ENCODE data around the gene NGEF.

The NGEF gene

DNA sequence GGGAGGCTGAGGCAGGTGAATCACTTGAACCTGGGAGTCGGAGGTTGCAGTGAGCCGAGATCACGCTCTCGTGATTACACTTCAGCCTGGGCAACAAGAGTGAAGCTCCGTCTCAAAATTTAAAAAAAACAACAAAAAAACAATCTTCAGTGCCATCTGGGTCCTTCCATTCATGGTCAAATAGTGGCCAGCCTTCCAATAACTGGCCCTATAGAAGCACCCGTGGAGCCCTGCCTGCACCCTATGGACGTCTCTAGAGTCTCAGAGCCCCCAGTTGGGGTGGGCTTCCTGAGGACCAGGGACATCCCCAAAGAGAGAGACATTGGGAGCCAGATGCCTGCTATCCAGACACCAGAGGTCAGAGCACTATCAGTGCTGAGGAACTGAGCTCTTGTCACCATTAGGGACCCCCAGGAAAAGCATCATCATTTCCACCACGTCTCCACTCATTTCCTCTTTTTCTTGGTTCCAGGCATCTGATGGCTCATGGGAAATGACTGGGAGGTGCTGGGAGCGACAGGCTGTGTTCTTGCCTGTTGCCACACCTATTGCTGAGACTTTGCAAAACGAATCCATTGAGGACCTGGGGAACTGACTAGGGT, 28.8 kb upstream of the NGEF start:
- DNase-seq = no peak

- no peak for DNase-seq
Measured at GRCh38 chr2:233040571-233040970, 27.5 kb upstream of the NGEF start.

GRCh38 chr2:233039846-233040530, 26.9 kb upstream of the NGEF start:
- DNase-seq = no peak

DNA sequence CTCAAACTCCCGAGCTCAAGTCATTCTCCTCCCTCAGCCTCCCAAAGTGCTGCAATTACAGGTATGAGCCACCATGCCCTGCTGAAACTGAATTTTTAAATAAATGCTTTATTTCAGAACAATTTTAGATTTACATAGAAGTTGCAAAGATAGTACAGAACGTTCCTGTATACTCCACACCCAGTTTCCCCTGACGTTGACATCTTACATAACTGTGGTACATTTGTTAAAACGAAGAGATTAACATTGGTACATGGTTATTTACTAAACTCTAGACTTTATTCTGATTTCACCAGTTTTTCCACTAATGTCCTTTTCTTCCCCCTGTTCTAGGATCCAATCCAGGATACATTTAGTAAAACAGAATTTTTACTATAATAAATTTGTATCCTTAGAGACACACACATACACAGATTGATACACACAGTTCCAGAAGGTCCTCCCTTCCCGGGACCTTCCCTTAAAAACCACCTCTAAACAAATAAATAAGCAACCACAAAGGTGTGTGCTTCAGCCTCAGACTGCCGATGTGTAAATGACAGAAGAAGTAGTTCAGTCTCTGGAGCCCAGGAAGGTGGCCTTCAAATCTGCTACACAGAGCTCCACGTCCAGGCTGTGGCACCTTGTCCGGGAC, 26.3 kb upstream of the NGEF start:
- DNase-seq = no peak

GRCh38 chr2:233037078-233037477, 24.0 kb upstream of the NGEF start:
- DNase-seq = no peak

GRCh38 chr2:233036162-233036838, 23.2 kb upstream of the NGEF start:
- DNase-seq = no peak

GRCh38 chr2:233035426-233036161, 22.5 kb upstream of the NGEF start:
- no peak for DNase-seq

GRCh38 chr2:233034091-233034882, 21.2 kb upstream of the NGEF start:
- no peak for DNase-seq

DNA sequence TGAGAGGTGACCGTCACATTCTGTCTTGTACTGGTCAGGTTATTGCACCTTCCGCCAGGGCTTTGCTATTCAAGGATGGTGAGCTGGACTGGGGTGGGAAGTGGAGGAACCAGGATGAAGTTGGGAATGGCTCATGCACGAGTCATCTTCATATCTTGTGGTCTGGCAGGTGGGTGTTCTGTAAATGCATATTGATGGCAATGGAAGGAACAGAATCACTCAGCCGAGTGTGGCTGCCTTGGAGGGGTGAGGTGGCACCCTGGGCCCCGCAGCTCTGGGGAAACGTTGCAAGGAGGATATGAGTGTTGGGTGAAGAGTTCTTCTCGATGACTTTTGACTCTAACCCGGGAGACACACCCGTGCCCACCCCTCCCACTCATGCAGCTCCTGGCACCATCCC, 20.6 kb upstream of the NGEF start:
- no peak for DNase-seq

DNA sequence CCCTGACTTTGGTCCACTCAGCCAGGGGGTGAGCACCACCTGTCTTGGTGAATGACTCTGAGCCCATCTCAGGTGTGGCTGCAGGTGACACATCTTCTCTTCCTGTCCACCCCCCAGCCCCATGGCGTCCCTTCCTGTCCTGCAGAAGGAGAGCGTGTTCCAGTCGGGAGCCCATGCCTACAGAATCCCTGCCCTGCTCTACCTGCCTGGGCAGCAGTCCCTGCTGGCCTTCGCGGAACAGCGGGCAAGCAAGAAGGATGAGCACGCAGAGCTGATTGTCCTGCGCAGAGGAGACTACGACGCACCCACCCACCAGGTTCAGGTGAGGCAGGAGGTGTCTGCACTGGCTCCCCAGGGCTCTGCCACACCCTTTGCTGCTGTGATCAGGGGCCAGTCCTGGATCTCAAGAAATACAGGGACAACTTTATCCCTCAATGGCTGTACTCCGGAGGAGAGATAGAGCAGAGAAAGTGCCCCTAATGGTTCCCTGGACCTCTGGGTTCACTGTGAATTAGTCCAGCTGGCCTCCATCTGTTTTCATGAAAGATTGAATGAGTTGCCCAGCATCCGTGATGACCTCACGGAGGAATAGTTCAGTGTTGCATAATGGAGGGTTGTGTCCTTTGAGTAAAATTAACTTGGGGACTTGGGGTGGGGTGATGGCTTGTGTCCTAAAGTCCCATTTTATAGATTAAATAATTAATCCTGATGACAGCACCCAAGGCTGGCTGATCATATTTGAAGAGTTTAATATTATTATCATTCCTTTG, 19.7 kb upstream of the NGEF start, which contains the start of gene NEU2:
Gene NEU2, plus strand, starts transcription at position 122 of the 770 bp plus-strand sequence. Its CDS starts 0 bp downstream, at position 122.
- DNase-seq = no peak

DNA sequence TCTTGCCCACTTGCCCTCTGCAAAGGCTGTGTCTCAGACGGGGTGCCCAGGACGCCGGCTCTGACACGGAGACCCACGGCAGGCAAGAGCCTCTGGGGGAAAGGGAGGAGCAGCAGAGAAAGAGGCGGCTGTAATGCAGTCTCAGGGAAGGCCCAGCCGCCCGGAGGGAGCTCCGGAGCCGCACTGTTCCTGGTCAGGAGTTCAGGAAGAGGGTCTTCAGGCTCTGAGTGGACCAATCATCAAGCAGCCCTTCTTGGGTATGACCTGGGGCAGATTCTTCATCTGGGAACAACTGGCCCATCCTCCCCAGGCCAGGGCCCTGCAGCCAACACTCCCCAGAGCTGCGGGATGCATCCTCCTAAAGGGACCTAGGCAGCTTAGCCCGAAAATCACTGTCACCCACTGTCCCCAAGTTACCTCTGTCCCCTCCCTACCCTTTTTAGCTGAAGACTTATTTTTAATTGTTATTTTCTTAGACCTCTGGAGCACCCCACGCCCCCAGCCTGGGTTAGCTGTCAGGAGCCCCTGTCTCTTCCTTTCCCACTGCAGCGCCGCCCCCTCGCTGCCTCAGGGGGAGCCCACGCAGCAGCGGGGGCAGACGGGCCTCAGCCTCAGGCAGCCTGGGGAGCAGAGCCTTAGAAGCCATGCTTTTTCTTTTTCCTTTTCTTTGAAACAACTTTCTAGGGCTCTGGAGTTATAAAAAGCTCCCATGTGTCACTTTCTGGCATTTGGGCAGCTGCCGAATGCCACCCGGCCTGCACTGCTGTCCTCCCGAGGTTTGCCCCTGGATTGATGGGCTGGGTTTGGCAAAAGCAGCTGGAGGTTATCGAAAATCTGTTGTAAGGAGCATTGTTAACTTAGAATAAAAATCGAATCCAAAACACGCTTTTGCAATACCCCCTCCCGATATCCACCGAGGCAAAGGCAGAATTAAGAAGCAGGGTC, 18.8 kb upstream of the NGEF start:
- no peak for DNase-seq

GRCh38 chr2:233029321-233029720, 16.3 kb upstream of the NGEF start:
- DNase-seq = no peak

- DNase-seq = no peak
Measured at GRCh38 chr2:233026198-233026813, 13.2 kb upstream of the NGEF start.

GRCh38 chr2:233025706-233026105, 12.7 kb upstream of the NGEF start:
- no peak for DNase-seq

GRCh38 chr2:233023761-233024410, 10.8 kb upstream of the NGEF start:
- no peak for DNase-seq

DNA sequence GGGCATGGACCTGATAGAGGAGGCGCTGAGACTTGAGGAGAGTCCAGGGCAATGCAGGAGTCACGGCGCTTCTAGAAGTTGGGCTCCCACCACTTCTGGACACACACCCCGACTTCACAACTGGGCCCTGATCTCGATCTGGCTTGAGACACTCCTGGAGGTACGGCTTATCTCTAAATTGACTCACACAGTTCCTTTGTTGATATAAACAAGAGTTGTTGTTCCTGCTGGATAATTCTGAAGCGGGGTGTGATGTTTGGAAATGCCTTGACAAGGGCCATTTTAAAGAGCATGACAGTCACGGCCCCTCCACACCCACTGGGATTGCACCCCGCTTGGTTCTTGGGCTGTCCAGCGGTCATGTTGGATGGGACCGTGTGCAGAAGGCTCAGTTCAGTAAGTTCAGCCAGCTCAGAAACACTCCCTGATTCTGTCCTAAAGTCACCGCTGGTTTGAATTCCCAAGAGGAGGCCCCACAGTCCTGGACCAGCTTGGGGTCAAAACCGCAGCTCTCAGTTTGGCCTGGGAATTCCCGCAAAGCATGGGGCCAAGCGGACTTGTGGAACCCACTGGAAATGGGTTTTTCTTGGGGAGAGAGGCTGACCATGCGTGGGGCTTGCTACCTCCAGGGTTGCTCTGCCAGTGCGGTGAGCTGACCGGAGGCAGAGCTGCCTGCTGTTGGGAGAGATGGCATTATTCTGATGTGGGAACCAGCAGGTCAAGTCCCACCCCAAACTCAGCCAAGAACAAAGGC, 10.1 kb upstream of the NGEF start:
- DNase-seq = no peak

DNA sequence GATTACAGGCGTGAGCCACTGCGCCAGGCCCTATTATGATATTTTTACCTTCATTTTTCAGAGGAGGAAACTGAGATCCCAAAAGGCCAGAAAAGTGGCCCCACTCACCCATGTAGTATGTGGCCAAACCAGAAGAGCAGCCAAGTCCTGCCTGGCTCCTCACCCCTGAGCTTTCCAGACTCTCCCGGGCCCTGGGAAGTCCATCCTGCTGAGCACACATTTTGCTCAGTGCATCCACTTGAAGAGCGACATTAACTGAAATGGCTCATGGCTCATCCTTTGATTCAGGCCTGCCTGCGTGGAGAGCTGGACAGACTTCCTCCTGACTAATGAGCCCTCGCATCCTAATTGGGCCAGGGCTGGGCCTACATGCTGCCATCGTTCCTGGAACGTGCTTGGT, 9.5 kb upstream of the NGEF start:
- no peak for DNase-seq

- DNase-seq = no peak
Measured at GRCh38 chr2:233021771-233022170, 8.7 kb upstream of the NGEF start.
